Smooth muscle cell (in vitro differentiated cells): ENCODE measurements around the gene KCNN3. TPM values are rescaled to one million over a fixed set of nuclear protein-coding genes. Genes with fewer than 3 reads are reported as not detected.

ENCODE experiments used
- DNase-seq: peaks from one replicate; lab custom pipeline; 2025; ENCODE audit not compliant: unreplicated experiment; lab: John Stamatoyannopoulos, UW
- H2AFZ ChIP-seq: fragments of 200-600 bp; sonication (generic); 2 replicates; pipeline ENCODE4 v1.6.0; 2016; ENCODE audit warnings: antibody characterized with exemption, low read depth, mild to moderate bottlenecking
- H3F3A ChIP-seq: fragments of 200-600 bp; sonication (generic); 2 replicates; pipeline ENCODE4 v1.6.0; 2017; ENCODE audit warnings: antibody characterized with exemption, low read depth
- H3K27ac ChIP-seq: fragments of 200-600 bp; sonication (generic); 2 replicates; pipeline ENCODE4 v1.5.1; 2016; ENCODE audit warnings: low read depth, mild to moderate bottlenecking
- H3K27me3 ChIP-seq: fragments of 200-600 bp; sonication (generic); 2 replicates; pipeline ENCODE4 v1.6.1; 2016; ENCODE audit warnings: low read depth, mild to moderate bottlenecking
- H3K36me3 ChIP-seq: fragments of 200-600 bp; sonication (generic); 2 replicates; pipeline ENCODE4 v1.5.1; 2016; ENCODE audit warnings: low read depth
- H3K4me1 ChIP-seq: fragments of 200-600 bp; sonication (generic); 2 replicates; pipeline ENCODE4 v1.5.1; 2016; ENCODE audit warnings: low read depth
- H3K4me2 ChIP-seq: fragments of 200-600 bp; sonication (generic); 2 replicates; pipeline ENCODE4 v1.6.0; 2016; ENCODE audit warnings: mild to moderate bottlenecking
- H3K4me3 ChIP-seq: fragments of 200-600 bp; sonication (generic); 2 replicates; pipeline ENCODE4 v1.5.1; 2016; ENCODE audit warnings: mild to moderate bottlenecking
- H3K79me2 ChIP-seq: fragments of 200-600 bp; sonication (generic); 2 replicates; pipeline ENCODE4 v1.6.0; 2016; ENCODE audit warnings: low read depth, mild to moderate bottlenecking
- H3K9ac ChIP-seq: fragments of 200-600 bp; sonication (generic); 2 replicates; pipeline ENCODE4 v1.6.0; 2016; ENCODE audit warnings: low read depth
- H3K9me3 ChIP-seq: fragments of 200-600 bp; sonication (generic); replicated peaks from 2 replicates; pipeline ENCODE4 v1.5.1; 2016; ENCODE audit warnings: low read depth
- H4K20me1 ChIP-seq: fragments of 200-600 bp; sonication (generic); 2 replicates; pipeline ENCODE4 v1.6.0; 2016; ENCODE audit warnings: low read depth
- WGBS: methylation state at CpG from one replicate; pipeline ENCODE4 v1.1.7; 2016; ENCODE audit warnings: low lambda C conversion rate; 5-methylcytosine and 5-hydroxymethylcytosine counted together
- polyA plus RNA-seq: library from polyadenylated mRNA; unstranded; fragments of >200 nt; fragmentation: Nextera tagmentation; extraction: Ambion mirVana; gene quantifications from 2 replicates; pipeline ENCODE4 v1.2.1, GENCODE V29; 2016
- total RNA-seq: library from RNA; depleted of rRNA; stranded (reverse); fragments of >200 nt; gene quantifications from 2 replicates; pipeline ENCODE4 v1.2.3, GENCODE V29; 2014
- TF ChIP-seq, protein P1 (sequence below): fragments of 200-600 bp; sonication (generic); IDR thresholded peaks from 2 replicates; pipeline ENCODE4 v1.5.1; 2017; ENCODE audit warnings: borderline replicate concordance, mild to moderate bottlenecking, antibody characterized with exemption; ENCODE audit not compliant: insufficient read depth, poor library complexity, severe bottlenecking

KCNN3 gene
- total and polyA plus RNA-seq, 2 experiments from 2014 or later: 0.18 to 0.77 TPM

GRCh38 chr1:154717528-154717924 is 152.6 kb downstream of the KCNN3 start:
- Histone ChIP-seq H3K9me3 (no peaks in the 10 kb centered on the region), H4K20me1 (no peaks in the 10 kb centered on the region), H2AFZ (no peak overlapping the region), H3K27ac (no peak overlapping the region), H3K27me3 (no peaks in the 10 kb centered on the region), H3K4me3 (no peak overlapping the region), H3K9ac (no peak overlapping the region), H3K36me3 (no peaks in the 10 kb centered on the region), H3K4me2 (no peak overlapping the region), H3K79me2 (no peaks in the 10 kb centered on the region), H3F3A (no peaks in the 10 kb centered on the region), H3K4me1 (peaks cover 11% of the 10 kb centered on the region)
- TF ChIP-seq, protein P1, sequence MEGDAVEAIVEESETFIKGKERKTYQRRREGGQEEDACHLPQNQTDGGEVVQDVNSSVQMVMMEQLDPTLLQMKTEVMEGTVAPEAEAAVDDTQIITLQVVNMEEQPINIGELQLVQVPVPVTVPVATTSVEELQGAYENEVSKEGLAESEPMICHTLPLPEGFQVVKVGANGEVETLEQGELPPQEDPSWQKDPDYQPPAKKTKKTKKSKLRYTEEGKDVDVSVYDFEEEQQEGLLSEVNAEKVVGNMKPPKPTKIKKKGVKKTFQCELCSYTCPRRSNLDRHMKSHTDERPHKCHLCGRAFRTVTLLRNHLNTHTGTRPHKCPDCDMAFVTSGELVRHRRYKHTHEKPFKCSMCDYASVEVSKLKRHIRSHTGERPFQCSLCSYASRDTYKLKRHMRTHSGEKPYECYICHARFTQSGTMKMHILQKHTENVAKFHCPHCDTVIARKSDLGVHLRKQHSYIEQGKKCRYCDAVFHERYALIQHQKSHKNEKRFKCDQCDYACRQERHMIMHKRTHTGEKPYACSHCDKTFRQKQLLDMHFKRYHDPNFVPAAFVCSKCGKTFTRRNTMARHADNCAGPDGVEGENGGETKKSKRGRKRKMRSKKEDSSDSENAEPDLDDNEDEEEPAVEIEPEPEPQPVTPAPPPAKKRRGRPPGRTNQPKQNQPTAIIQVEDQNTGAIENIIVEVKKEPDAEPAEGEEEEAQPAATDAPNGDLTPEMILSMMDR: no peak
- DNase-seq: no peak
- WGBS: 91% methylated on average over 7 of the region's 7 CpGs

DNA sequence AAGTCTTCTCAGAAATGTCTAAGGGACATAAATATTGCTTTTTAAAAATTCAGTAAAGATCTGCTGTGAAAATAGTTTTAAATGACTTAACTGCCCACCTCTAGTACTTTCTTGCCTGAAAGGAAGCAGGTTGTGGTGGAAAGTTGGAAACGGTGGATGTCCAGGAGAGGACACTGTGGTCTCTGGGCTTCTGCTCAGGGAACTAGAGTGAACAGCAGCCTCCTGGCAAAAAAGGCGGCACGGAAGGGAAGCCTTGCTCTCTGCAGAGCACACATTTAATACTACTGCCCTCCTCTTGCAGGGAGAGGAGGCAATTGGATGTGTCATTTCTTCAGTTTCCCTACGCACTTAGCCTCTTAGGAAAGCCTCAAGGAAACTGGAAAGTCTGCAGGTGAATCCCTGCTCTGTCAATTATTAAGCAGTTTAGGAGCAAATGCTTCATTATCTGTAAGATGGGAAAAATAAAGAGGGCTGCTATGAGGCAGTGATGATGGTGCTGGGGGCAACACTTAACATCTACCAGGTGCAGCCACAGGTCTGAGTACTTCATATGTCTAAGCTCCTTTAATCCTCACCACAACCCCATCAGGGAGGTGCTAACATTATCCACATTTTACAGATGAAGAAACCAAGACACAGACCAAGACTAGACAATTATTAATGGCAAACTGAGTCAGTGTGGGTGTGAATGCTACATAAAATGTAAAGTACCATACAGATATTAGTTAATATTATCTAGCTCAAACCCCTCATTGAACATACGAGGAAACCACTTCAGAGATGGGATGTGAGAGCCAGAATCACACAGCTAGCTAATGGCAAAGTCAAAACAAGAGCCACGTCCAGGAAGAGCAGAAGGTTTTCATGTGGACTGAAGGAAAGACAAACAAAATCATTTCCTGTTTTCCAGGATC is 153.2 kb downstream of the KCNN3 start:
- Histone ChIP-seq H3K4me2 (no peak overlapping the region), H3K4me1 (peaks cover 11% of the 10 kb centered on the region), H3F3A (no peaks in the 10 kb centered on the region), H4K20me1 (no peaks in the 10 kb centered on the region), H3K36me3 (no peaks in the 10 kb centered on the region), H3K9me3 (no peaks in the 10 kb centered on the region), H2AFZ (no peak overlapping the region), H3K27me3 (no peaks in the 10 kb centered on the region), H3K9ac (peak overlapping the region; percentile 32), H3K4me3 (no peak overlapping the region), H3K27ac (peak overlapping the region; percentile 54), H3K79me2 (no peaks in the 10 kb centered on the region)
- WGBS: 84% methylated on average over 6 of the region's 6 CpGs
- TF ChIP-seq, protein P1: no peak
- no peak for DNase-seq

- 43% methylated on average over 2 of the region's 2 CpGs for WGBS
- H3K79me2 ChIP-seq: no peaks in the 10 kb centered on the region
- H3K27me3 ChIP-seq: no peaks in the 10 kb centered on the region
- H3K9me3 ChIP-seq: no peaks in the 10 kb centered on the region
- no peaks in the 10 kb centered on the region for H3K36me3 ChIP-seq
- DNase-seq: no peak
- H3K4me3 ChIP-seq: no peak overlapping the region
- H3K27ac ChIP-seq: peak overlapping the region; percentile 54
- H4K20me1 ChIP-seq: no peaks in the 10 kb centered on the region
- TF ChIP-seq, protein P1: no peak
- peaks cover 11% of the 10 kb centered on the region for H3K4me1 ChIP-seq
- H3K9ac ChIP-seq: peak overlapping the region; percentile 32
- no peaks in the 10 kb centered on the region for H3F3A ChIP-seq
- H2AFZ ChIP-seq: no peak overlapping the region
- H3K4me2 ChIP-seq: no peak overlapping the region
Measured at GRCh38 chr1:154716011-154716410, 154.1 kb downstream of the KCNN3 start.
